Measurements from ENCODE around the gene SPG7.

DNA sequence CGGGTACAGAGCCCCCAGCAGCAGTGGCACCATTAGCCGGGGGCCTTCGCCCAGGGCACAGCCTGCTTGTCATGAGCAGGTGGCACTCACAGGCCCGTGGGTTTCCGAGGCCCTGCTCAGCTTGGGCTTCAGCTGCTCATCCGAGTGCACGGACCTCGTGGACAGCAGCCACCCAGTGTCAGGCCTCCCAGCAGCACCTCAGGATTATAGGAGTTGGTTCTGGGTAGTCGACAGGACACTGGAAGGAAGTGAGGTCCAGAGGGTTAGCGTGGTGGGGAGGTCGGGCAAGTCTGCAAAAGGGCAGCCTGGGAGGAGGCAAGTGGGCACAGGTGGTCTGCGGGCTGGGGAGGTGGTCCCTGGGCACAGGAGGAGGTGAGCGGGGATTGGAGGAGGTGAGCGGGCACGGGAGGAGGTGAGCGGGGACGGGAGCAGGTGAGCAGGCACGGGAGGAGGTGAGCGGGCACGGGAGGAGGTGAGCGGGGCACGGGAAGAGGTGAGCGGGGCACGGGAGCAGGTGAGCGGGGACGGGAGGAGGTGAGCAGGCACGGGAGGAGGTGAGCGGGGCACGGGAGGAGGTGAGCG, 62.2 kb downstream of the SPG7 start:
- no peak for TF ChIP-seq ZSCAN32 (CRISPR knock-in tag; IDR thresholded peaks at IDR 0.05)
- TF ChIP-seq EZH2 (IDR thresholded peaks at IDR 0.05; ENCODE audit: borderline replicate concordance, low read depth, low read length): no peak
- no peak for TF ChIP-seq SMARCA4 (IDR thresholded peaks at IDR 0.05)
